GM19397 (cell line): ENCODE data around the gene ZC3H12A.

ENCODE experiments used
- ATAC-seq: cut with Tn5 transposase; IDR thresholded peaks from one replicate; pipeline ENCODE4 v1.9.1; 2021; ENCODE audit warnings: mild to moderate bottlenecking, moderate library complexity; ENCODE audit not compliant: unreplicated experiment

ZC3H12A gene

GRCh38 chr1:37477946-37478345, 3.6 kb downstream of the ZC3H12A start:
- ATAC-seq = no peak

GRCh38 chr1:37478451-37478881, 4.1 kb downstream of the ZC3H12A start:
- no peak for ATAC-seq

GRCh38 chr1:37478890-37479254, 4.5 kb downstream of the ZC3H12A start:
- ATAC-seq = no peak

- no peak for ATAC-seq
These were observed 5.1 kb downstream of the ZC3H12A start for GRCh38 chr1:37479255-37480124.

- ATAC-seq = no peak
These were observed 5.7 kb downstream of the ZC3H12A start for GRCh38 chr1:37480125-37480466.

GRCh38 chr1:37480581-37481288, 6.4 kb downstream of the ZC3H12A start:
- no peak for ATAC-seq

GRCh38 chr1:37481289-37482003, 7.1 kb downstream of the ZC3H12A start:
- ATAC-seq = no peak

- ATAC-seq = no peak
These were observed 7.8 kb downstream of the ZC3H12A start for GRCh38 chr1:37482004-37482785.

- ATAC-seq = no peak
These were observed 8.7 kb downstream of the ZC3H12A start for GRCh38 chr1:37482796-37483744.

GRCh38 chr1:37483785-37484184, 9.4 kb downstream of the ZC3H12A start:
- ATAC-seq = no peak

- ATAC-seq = no peak
These were observed 10.1 kb downstream of the ZC3H12A start for GRCh38 chr1:37484325-37485051.

GRCh38 chr1:37485902-37486679, 11.7 kb downstream of the ZC3H12A start:
- ATAC-seq = no peak

- no peak for ATAC-seq
These were observed 12.6 kb downstream of the ZC3H12A start for GRCh38 chr1:37486680-37487618.

- no peak for ATAC-seq
These were observed 13.2 kb downstream of the ZC3H12A start for GRCh38 chr1:37487619-37487984.

- ATAC-seq = no peak
These were observed 19.1 kb downstream of the ZC3H12A start for GRCh38 chr1:37493336-37494098.

GRCh38 chr1:37495875-37496274, 21.5 kb downstream of the ZC3H12A start:
- no peak for ATAC-seq

- ATAC-seq = no peak
These were observed 23.5 kb downstream of the ZC3H12A start for GRCh38 chr1:37497832-37498231.
